ENCODE data around the gene OR2B6. TPM values are rescaled to one million over a fixed set of nuclear protein-coding genes. Genes with fewer than 3 reads are reported as not detected.

Gene OR2B6
- total RNA-seq, 4 donors from 2014 or later, result not detected

DNA sequence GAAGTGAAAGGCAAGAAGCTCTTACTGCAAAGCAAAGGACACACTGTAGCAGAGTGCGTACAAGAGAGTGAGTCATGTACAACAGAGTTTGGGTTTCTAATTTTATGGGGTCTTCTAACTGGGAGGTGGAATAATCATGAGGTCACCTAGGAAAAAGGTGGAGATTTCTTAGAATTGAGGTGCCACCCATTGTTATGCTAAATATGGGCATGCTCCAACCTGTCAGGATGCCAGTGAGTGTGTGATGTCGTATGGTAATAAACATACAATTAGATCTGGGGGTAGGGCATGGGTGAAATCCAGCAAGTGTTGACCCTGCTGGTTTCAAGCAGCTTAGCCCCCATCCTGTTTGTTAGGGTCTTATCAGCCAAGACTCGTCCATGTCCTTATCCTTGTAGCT lies 46.6 kb downstream of the OR2B6 start:
- Histone ChIP-seq H3K27me3 (no peaks in the 10 kb centered on the region), H3K4me3 (no peak overlapping the region), H3K9me3 (no peaks in the 10 kb centered on the region), H3K36me3 (no peaks in the 10 kb centered on the region), H3K4me1 (no peaks in the 10 kb centered on the region), H3K27ac (no peak overlapping the region)
- DNase-seq, result no peak
- TF ChIP-seq POLR2A (IDR thresholded peaks at IDR 0.05), result no peak
- TF ChIP-seq, protein P1, sequence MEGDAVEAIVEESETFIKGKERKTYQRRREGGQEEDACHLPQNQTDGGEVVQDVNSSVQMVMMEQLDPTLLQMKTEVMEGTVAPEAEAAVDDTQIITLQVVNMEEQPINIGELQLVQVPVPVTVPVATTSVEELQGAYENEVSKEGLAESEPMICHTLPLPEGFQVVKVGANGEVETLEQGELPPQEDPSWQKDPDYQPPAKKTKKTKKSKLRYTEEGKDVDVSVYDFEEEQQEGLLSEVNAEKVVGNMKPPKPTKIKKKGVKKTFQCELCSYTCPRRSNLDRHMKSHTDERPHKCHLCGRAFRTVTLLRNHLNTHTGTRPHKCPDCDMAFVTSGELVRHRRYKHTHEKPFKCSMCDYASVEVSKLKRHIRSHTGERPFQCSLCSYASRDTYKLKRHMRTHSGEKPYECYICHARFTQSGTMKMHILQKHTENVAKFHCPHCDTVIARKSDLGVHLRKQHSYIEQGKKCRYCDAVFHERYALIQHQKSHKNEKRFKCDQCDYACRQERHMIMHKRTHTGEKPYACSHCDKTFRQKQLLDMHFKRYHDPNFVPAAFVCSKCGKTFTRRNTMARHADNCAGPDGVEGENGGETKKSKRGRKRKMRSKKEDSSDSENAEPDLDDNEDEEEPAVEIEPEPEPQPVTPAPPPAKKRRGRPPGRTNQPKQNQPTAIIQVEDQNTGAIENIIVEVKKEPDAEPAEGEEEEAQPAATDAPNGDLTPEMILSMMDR (IDR thresholded peaks at IDR 0.05), result no peak
- intact Hi-C loops (cut with DNase I; ENCODE audit: low total_unique reads), result no loop called here

GRCh38 chr6:28004350-28005151 lies 47.5 kb downstream of the OR2B6 start:
- H3K4me3 ChIP-seq, result no peak overlapping the region
- H3K36me3 ChIP-seq, result no peaks in the 10 kb centered on the region
- TF ChIP-seq POLR2A (IDR thresholded peaks at IDR 0.05), result no peak
- TF ChIP-seq, protein P1 (IDR thresholded peaks at IDR 0.05), result no peak
- intact Hi-C loops (cut with DNase I; ENCODE audit: low total_unique reads), result no loop called here
- H3K9me3 ChIP-seq, result no peaks in the 10 kb centered on the region
- DNase-seq, result no peak
- H3K27me3 ChIP-seq, result no peaks in the 10 kb centered on the region
- H3K4me1 ChIP-seq, result no peaks in the 10 kb centered on the region
- no peak overlapping the region for H3K27ac ChIP-seq

- intact Hi-C loops (cut with DNase I; ENCODE audit: low total_unique reads), result no loop called here
- Histone ChIP-seq H3K9me3 (no peaks in the 10 kb centered on the region), H3K36me3 (no peaks in the 10 kb centered on the region), H3K4me1 (no peaks in the 10 kb centered on the region), H3K4me3 (no peak overlapping the region), H3K27ac (no peak overlapping the region), H3K27me3 (no peaks in the 10 kb centered on the region)
- TF ChIP-seq, protein P1 (IDR thresholded peaks at IDR 0.05), result no peak
- DNase-seq, result no peak
These were observed 48.3 kb downstream of the OR2B6 start for GRCh38 chr6:28005152-28005890.

- no peaks in the 10 kb centered on the region for H3K36me3 ChIP-seq
These were observed 48.9 kb downstream of the OR2B6 start for GRCh38 chr6:28005975-28006374.

More at GRCh38 chr6:28005975-28006374, 48.9 kb downstream of the OR2B6 start:
- TF ChIP-seq, protein P1 (IDR thresholded peaks at IDR 0.05), result no peak
- Histone ChIP-seq H3K27ac (no peak overlapping the region), H3K9me3 (no peaks in the 10 kb centered on the region), H3K27me3 (no peaks in the 10 kb centered on the region), H3K4me1 (no peaks in the 10 kb centered on the region), H3K4me3 (no peak overlapping the region)
- DNase-seq, result no peak
- intact Hi-C loops (cut with DNase I; ENCODE audit: low total_unique reads), result no loop called here

Other genes starting within 250 kb of the OR2B6 start
- gene OR2B2, start 44.8 kb upstream of the OR2B6 start, total RNA-seq, result not detected
- 1 to 10 TPM in 3 of 4 donors, not detected in 1; 1.1 to 2.1 (median 1.2) TPM for gene ZNF165, start 123.3 kb downstream of the OR2B6 start, total RNA-seq
- gene ZSCAN16, start 167.4 kb downstream of the OR2B6 start, total RNA-seq, result 1 to 10 TPM in 3 of 4 donors, not detected in 1; 1.8 to 7.9 (median 5.3) TPM
- 10 to 100 TPM; 17.4 to 48.9 (median 32.5) TPM for gene ZKSCAN8, start 184.6 kb downstream of the OR2B6 start, total RNA-seq